ENCODE measurements around the gene COP1. TPM values are rescaled to one million over a fixed set of nuclear protein-coding genes. Genes with fewer than 3 reads are reported as not detected.
"Not testable (repeated sequence)": the region's sequence is repeated elsewhere in the genome, so short reads cannot be mapped to it uniquely, and the experiment has no call there.

COP1 gene
- polyA plus RNA-seq, 12 donors: 21.9 to 45.4 (median 41.0) TPM; not detected in 1

- DNase-seq: not testable (repeated sequence)
These were observed 2.4 kb downstream of the COP1 start for GRCh38 chr1:176204655-176205054.

- DNase-seq: no peak
These were observed 3.4 kb downstream of the COP1 start for GRCh38 chr1:176203735-176204134.

- no peak for DNase-seq
These were observed 5.5 kb downstream of the COP1 start for GRCh38 chr1:176201568-176201967.

DNA sequence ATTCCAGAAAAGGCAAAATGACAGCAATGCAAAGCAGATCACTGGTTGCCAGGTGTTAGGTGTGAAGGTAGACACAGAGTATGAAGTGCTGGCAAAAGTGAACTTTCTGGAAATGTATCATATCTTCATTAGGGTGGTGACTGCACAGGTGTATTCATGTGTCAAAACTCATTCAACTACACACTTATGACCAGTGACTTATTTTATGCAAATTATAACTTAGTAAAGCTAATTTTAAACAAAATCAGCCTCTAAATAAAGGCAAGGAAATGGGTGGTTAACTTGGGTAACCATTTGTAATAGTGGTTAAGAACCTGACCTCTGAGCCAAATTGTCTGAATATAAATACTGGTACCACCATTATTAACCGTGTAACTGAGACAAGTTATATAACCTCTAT, 7.4 kb downstream of the COP1 start:
- no peak for DNase-seq

GRCh38 chr1:176198413-176198812, 8.7 kb downstream of the COP1 start:
- no peak for DNase-seq

GRCh38 chr1:176196728-176197127, 10.4 kb downstream of the COP1 start:
- no peak for DNase-seq

GRCh38 chr1:176195547-176195946, 11.5 kb downstream of the COP1 start:
- DNase-seq: no peak

DNA sequence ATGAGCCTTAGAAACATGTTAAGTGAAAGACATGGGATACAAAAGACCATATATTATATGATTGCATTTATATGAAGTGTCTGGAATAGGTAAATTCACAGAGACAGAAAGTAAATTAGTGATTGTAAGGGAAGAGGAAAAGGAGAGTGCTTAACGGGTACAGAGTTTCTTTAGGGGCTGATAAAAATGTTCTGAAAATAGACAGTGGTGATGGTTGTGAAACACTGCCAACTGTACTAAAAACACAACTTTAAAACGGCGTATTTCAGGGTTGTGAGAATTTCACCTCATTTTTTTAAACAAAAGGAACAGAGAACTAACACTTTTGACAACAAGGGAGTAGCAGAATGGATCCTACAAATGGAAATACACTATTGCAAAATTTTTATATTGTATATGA, 13.4 kb downstream of the COP1 start:
- DNase-seq: no peak

- DNase-seq: no peak
These were observed 14.1 kb downstream of the COP1 start for GRCh38 chr1:176193023-176193422.

- no peak for DNase-seq
These were observed 18.5 kb downstream of the COP1 start for GRCh38 chr1:176188604-176189003.

- DNase-seq: no peak
These were observed 20.1 kb downstream of the COP1 start for GRCh38 chr1:176187001-176187400.

- no peak for DNase-seq
These were observed 23.5 kb downstream of the COP1 start for GRCh38 chr1:176183618-176184017.

GRCh38 chr1:176178316-176178715, 28.8 kb downstream of the COP1 start:
- no peak for DNase-seq

DNA sequence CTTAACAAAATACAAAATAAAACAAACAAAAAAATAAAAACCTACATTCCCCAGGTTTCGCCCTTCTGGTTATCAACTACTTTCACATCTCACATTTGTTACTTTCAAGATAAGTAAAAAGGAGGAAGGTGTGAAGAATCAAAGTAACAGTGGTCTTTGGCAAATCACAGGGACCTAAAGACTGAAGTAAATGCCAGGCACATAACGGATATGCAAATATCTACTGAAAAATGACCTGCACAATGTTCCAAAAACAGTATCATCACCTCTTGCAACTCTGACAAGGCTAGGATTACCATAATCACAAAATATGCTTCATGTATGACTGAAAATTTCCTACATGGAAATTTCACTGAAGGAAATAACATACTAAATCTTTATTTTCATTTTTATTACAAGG, 29.3 kb downstream of the COP1 start:
- no peak for DNase-seq

DNA sequence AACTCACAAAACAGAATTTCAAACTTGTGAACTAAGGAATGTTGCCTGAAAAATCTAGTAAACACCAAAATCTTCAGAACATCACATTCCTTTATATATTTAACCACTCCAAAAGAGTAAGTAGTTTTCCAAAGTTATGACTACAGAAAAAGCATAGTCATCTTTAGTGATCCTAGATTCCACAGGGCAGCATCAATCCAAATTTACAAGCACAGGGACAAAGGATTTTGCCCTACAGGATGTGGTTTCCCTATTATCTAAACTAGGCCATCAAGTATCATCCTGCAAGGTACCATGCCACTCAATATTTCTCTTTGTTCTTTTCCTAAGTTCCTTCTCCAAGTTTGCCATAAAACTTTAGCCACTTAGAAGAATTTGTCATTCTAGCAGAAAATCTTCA, 33.0 kb downstream of the COP1 start:
- DNase-seq: no peak

GRCh38 chr1:176172215-176172614, 34.9 kb downstream of the COP1 start:
- no peak for DNase-seq

- DNase-seq: no peak
These were observed 39.9 kb downstream of the COP1 start for GRCh38 chr1:176167210-176167609.

GRCh38 chr1:176165573-176165972, 41.5 kb downstream of the COP1 start:
- no peak for DNase-seq

DNA sequence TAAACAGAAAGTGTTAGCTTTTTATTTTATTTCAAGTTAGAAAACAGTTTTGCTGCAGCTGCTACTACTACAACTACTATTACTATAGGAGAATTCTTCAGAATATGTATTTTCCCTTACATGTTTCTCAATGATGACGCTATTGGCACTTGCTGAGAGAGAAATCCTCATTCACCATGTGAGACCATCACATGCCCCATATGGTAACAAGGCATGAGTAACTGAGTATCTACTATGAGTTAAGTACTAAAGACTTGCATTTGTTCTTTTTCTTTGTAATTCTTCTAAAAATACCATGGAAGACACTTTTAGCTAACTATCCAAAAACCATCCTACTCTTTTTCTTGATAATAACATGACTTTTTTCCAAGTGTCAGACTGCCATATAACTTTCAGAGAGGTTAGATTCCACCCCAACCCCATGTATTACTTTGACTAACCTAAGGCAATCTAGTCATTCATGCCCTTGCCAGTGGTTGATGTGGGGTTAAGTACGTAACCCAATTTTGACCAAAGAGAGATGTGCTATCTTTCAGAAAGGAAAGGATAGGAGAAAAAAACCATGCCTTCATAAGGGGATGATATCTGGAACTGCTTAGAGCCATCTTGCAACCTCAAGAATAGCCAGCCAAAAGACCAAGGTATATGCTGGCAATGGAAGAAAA, 42.9 kb downstream of the COP1 start:
- DNase-seq: no peak

DNA sequence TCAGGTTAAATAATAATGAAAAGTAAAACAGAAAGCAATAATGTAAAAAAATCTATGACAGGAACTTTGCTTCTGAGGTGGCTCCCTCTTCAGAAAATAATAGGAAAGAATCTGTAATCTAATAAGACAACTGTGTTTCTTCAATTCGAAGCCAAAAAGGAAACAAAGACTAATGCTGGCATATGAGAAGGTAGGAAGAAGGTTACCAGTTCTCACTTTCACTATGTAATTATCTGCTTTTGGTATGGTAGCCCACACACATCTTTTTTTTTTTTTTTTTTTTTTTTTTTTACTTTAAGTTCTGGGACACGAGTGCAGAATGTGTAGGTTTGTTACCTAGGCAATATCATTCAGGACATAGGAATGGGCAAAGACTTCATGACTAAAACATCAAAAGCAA, 47.1 kb downstream of the COP1 start:
- DNase-seq: no peak

DNA sequence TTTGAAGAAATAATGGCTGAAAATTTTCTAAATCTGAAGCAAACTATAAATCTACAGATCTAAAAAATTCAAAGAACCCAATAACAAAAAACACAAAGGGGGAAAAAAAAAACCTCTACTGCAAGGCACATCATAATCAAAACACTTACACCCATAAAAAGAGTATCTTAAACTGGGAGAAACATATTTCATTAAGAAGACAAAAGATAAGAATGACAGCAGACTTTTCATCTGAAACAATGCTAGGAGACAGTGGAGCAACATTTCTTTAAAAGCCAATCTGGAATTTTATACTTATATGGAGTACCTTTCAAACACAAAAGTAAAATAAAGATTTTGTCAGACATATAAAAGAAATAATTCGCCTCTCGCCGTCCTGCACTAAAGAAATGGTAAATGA, 49.1 kb downstream of the COP1 start:
- DNase-seq: no peak

- DNase-seq: no peak
These were observed 56.9 kb downstream of the COP1 start for GRCh38 chr1:176149939-176150807.

GRCh38 chr1:176144526-176144925, 62.6 kb downstream of the COP1 start:
- DNase-seq: no peak
